ENCODE results near the gene MYF5. TPM values are rescaled to one million over a fixed set of nuclear protein-coding genes. Genes with fewer than 3 reads are reported as not detected.

The MYF5 gene
- total RNA-seq, 4 donors from 2014 or later = not detected

DNA sequence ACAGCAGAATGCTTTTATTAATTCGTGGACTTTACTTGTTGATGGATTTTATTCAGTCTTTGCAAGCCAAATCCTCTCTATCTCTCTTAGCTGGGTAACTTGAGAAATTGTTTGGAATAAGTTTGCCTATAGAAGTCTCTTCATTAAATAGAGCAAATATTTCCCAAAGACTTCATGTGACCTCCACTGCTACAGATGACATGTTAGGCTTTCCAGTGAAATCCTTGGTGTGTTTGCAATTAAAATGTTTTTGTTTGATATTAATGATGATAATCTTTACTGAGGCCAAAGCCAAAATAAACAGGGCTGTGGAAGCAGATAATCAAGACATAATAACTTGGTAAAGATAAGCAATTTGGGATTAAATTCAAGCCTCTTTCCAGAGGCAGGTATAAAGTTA lies 4.8 kb upstream of the MYF5 start:
- H3K36me3 ChIP-seq = no peaks in the 10 kb centered on the region
- WGBS, 2 donors = 64 to 76% methylated on average over 1 of the region's 1 CpG
- no peaks in the 10 kb centered on the region for H3K9me3 ChIP-seq
- TF ChIP-seq, protein P1, sequence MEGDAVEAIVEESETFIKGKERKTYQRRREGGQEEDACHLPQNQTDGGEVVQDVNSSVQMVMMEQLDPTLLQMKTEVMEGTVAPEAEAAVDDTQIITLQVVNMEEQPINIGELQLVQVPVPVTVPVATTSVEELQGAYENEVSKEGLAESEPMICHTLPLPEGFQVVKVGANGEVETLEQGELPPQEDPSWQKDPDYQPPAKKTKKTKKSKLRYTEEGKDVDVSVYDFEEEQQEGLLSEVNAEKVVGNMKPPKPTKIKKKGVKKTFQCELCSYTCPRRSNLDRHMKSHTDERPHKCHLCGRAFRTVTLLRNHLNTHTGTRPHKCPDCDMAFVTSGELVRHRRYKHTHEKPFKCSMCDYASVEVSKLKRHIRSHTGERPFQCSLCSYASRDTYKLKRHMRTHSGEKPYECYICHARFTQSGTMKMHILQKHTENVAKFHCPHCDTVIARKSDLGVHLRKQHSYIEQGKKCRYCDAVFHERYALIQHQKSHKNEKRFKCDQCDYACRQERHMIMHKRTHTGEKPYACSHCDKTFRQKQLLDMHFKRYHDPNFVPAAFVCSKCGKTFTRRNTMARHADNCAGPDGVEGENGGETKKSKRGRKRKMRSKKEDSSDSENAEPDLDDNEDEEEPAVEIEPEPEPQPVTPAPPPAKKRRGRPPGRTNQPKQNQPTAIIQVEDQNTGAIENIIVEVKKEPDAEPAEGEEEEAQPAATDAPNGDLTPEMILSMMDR (IDR thresholded peaks at IDR 0.05) = no peak
- TF ChIP-seq EP300 (IDR thresholded peaks at IDR 0.05) = no peak
- TF ChIP-seq POLR2A (IDR thresholded peaks at IDR 0.05) = no peak
- peaks cover 0 to 9% (median 0%) of the 10 kb centered on the region in 4 donors for H3K4me1 ChIP-seq
- no peak overlapping the region for H3K4me3 ChIP-seq
- DNase-seq (ENCODE audit: low spot score in 2 of 2) = no peak
- H3K27me3 ChIP-seq = peaks cover 0 to 47% of the 10 kb centered on the region in 2 donors
- H3K27ac ChIP-seq = no peak overlapping the region

DNA sequence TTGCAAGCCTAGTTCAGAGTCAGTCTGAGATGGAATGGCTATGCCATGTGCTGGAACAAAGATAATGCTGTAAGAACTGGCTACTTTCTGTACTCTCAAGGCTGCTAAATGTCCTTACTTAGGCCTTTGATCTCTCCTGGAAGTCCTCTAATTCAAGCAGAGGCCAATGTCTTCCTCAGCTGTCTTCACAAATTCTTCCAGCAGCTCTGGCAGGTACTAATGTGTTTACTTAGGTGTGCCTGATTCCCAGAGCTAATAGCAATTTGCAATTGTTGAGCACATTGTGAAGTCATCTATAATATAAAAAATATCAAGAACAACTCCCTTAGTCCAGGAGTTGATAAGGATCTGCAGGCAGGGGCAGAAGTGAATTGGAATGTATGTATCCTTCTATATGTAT lies 3.8 kb upstream of the MYF5 start:
- H3K9me3 ChIP-seq = no peaks in the 10 kb centered on the region
- DNase-seq (ENCODE audit: low spot score in 2 of 2) = no peak
- peaks cover 0 to 47% of the 10 kb centered on the region in 2 donors for H3K27me3 ChIP-seq
- no peak overlapping the region for H3K4me3 ChIP-seq
- TF ChIP-seq EP300 (IDR thresholded peaks at IDR 0.05) = no peak
- TF ChIP-seq, protein P1 (IDR thresholded peaks at IDR 0.05) = no peak
- H3K27ac ChIP-seq = no peak overlapping the region
- H3K4me1 ChIP-seq = peaks cover 0 to 9% (median 0%) of the 10 kb centered on the region in 4 donors
- no peaks in the 10 kb centered on the region for H3K36me3 ChIP-seq

DNA sequence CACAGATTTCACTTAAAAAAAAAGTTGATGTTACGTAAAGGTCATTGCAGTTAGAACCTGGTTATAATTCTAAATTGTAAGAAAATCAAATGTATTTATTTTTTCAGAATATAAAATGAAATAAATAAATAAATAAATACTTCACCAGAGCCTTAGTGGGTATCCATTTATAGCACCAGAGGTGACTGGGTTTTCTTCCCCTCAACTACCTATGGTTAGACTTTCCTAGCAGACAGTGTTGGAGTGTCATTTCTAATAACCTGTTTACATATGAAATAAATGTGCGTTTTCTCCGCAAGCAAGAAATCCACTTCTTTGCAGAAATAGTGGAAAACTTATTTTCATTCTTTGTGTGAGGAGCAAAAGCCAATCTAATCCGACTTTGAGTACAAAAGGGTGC lies 3.3 kb upstream of the MYF5 start:
- 78 to 84% methylated on average over 4 of the region's 4 CpGs for WGBS, 2 donors
- no peaks in the 10 kb centered on the region for H3K9me3 ChIP-seq
- H3K4me1 ChIP-seq = peaks cover 0 to 4% (median 0%) of the 10 kb centered on the region in 4 donors
- no peak for TF ChIP-seq POLR2A (IDR thresholded peaks at IDR 0.05)
- TF ChIP-seq, protein P1 (IDR thresholded peaks at IDR 0.05) = no peak
- TF ChIP-seq EP300 (IDR thresholded peaks at IDR 0.05) = no peak
- H3K27me3 ChIP-seq = peaks cover 0 to 44% of the 10 kb centered on the region in 2 donors
- no peak overlapping the region for H3K4me3 ChIP-seq
- no peak overlapping the region for H3K27ac ChIP-seq
- no peaks in the 10 kb centered on the region for H3K36me3 ChIP-seq
- DNase-seq (ENCODE audit: low spot score in 2 of 2) = no peak

DNA sequence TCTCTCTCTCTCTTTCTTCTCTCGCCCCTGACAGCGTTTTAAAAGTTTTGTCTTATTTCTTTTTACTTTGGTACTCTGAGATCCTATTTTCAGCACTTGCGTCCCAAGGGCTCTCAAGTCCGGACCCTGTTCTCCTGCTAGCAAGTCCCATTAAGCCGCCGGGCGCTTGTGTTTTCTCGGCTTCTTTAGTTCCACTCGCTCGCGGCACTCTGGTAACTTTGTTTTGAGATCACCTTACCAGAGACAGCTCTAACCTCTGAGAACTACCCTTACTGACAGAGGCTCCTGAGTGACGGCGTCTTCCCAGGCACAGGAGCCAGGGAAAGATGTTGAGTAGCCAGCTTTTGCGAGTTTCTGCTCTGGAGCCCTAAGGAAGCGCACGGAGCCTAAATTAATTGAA lies 2.7 kb upstream of the MYF5 start:
- Histone ChIP-seq H3K27me3 (peaks cover 0 to 38% of the 10 kb centered on the region in 2 donors), H3K36me3 (no peaks in the 10 kb centered on the region), H3K4me3 (peak overlapping the region in 1 of 4 donors; percentile 6), H3K9me3 (no peaks in the 10 kb centered on the region), H3K4me1 (no peaks in the 10 kb centered on the region), H3K27ac (no peak overlapping the region)
- TF ChIP-seq EP300 (IDR thresholded peaks at IDR 0.05) = no peak
- DNase-seq (ENCODE audit: low spot score in 2 of 2) = no peak
- WGBS, 2 donors = 26 to 28% methylated on average over 16 of the region's 16 CpGs

- Histone ChIP-seq H3K4me3 (no peak overlapping the region), H3K4me1 (no peaks in the 10 kb centered on the region)
Observed at GRCh38 chr12:80714846-80715245, 1.9 kb upstream of the MYF5 start.

More at GRCh38 chr12:80714846-80715245, 1.9 kb upstream of the MYF5 start:
- DNase-seq (ENCODE audit: low spot score in 2 of 2) = no peak
- H3K36me3 ChIP-seq = no peaks in the 10 kb centered on the region
- no peak for TF ChIP-seq POLR2A (IDR thresholded peaks at IDR 0.05)
- TF ChIP-seq, protein P1 (IDR thresholded peaks at IDR 0.05) = no peak
- no peak for TF ChIP-seq EP300 (IDR thresholded peaks at IDR 0.05)
- H3K27ac ChIP-seq = no peak overlapping the region
- H3K27me3 ChIP-seq = peaks cover 0 to 36% of the 10 kb centered on the region in 2 donors
- WGBS, 2 donors = 55 to 72% methylated on average over 3 of the region's 3 CpGs
- H3K9me3 ChIP-seq = no peaks in the 10 kb centered on the region
